ENCODE data around the gene SELENOT. TPM values are rescaled to one million over a fixed set of nuclear protein-coding genes. Genes with fewer than 3 reads are reported as not detected.

SELENOT gene
- total and polyA plus RNA-seq, 2 of the 8 experiments (the other 6 are each of a cell fraction or from before 2014, with no cell fraction given), result 79.0 to 290 TPM

- WGBS, 2 experiments (ENCODE audit: extremely low coverage in 1 of 2, insufficient coverage in 1 of 2, insufficient read length in 1 of 2, insufficient replicate concordance in 2 of 2, low coverage in 1 of 2, low lambda C conversion rate in 2 of 2, missing lambda C conversion rate in 1 of 2), result 94% methylated on average over 2 of the region's 2 CpGs; no CpG with 5 or more reads in 1 of the 2 experiments
- H2AFZ ChIP-seq (ENCODE audit: low read length), result no peak overlapping the region
- H2BK5ac ChIP-seq (ENCODE audit: low read depth, low read length), result no peak overlapping the region
- H3K4me3 ChIP-seq (ENCODE audit: extremely low read depth in 1 of 4, insufficient read depth in 2 of 4, low read depth in 3 of 4, low read length in 4 of 4), result no peak overlapping the region
- H3K4me1 ChIP-seq (replicated peaks in 1 of 4; ENCODE audit: control insufficient read depth in 3 of 4, insufficient read depth in 4 of 4, low read length in 3 of 4), result no peaks in the 10 kb centered on the region
- CTCF ChIA-PET (ENCODE audit: partially characterized antibody), result interaction anchor here (0.8 to 0.9 kb wide), 2 partner anchors 21 to 73 kb away, joined by 3 read pairs; no protein-coding TSS in a partner anchor
- POLR2A ChIA-PET (ENCODE audit: partially characterized antibody), result interaction anchor here (1.1 to 4.7 kb wide), 2 partner anchors 10 to 13 kb away, joined by 3 to 27 read pairs; partner anchors contain the start of genes EIF2A and SERP1
- peaks cover 0 to 22% (median 10%) of the 10 kb centered on the region in 4 experiments; a peak in 5 of 8 replicates for H3K36me3 ChIP-seq (ENCODE audit: control insufficient read depth in 2 of 4, insufficient read depth in 4 of 4, low read length in 3 of 4)
- no peak for DNase-seq (ENCODE audit: low read depth in 1 of 2, low spot score in 2 of 2)
- H3K23ac ChIP-seq (ENCODE audit: insufficient read length), result no peak overlapping the region
- no peak overlapping the region for H3K27ac ChIP-seq (ENCODE audit: low read depth, low read length)
- no peaks in the 10 kb centered on the region for H3K79me1 ChIP-seq (ENCODE audit: low read depth, low read length)
- H3K18ac ChIP-seq (ENCODE audit: extremely low read depth, low read length), result no peak overlapping the region
- peaks cover 0 to 2% of the 10 kb centered on the region in 2 experiments for H4K20me1 ChIP-seq (replicated peaks in 1 of 2; ENCODE audit: control insufficient read depth in 1 of 2, insufficient read depth in 2 of 2, low read length in 2 of 2)
- H3K56ac ChIP-seq (replicated peaks; ENCODE audit: insufficient read length, low read depth, low read length), result no peak overlapping the region
- no peaks in the 10 kb centered on the region for H3K9me3 ChIP-seq (ENCODE audit: insufficient read depth in 2 of 2, low read depth in 1 of 2, low read length in 1 of 2)
- no peaks in the 10 kb centered on the region for H3K23me2 ChIP-seq (ENCODE audit: low read depth, low read length)
- H3K4ac ChIP-seq (replicated peaks; ENCODE audit: insufficient read length, low read depth, low read length), result no peak overlapping the region
- H3K4me2 ChIP-seq (ENCODE audit: insufficient read depth in 1 of 2, low read depth in 2 of 2, low read length in 2 of 2), result no peak overlapping the region
- no peak for FAIRE-seq
- H4K91ac ChIP-seq (replicated peaks; ENCODE audit: insufficient read length, low read length), result no peak overlapping the region
- no peak overlapping the region for H4K8ac ChIP-seq (ENCODE audit: extremely low read depth, insufficient read depth, low read length)
- H2BK12ac ChIP-seq (ENCODE audit: low read depth, low read length), result no peak overlapping the region
- no peak overlapping the region for H3K14ac ChIP-seq (ENCODE audit: insufficient read length)
- H2BK120ac ChIP-seq (replicated peaks; ENCODE audit: low read depth, low read length), result no peak overlapping the region
- H3K9ac ChIP-seq (replicated peaks in 1 of 4; ENCODE audit: extremely low read depth in 1 of 4, low read depth in 3 of 4, low read length in 3 of 4), result no peak overlapping the region
- H2BK15ac ChIP-seq (ENCODE audit: low read length), result no peak overlapping the region
- peaks cover 0 to 20% of the 10 kb centered on the region in 2 experiments; a peak in 2 of 4 replicates for H3K79me2 ChIP-seq (ENCODE audit: control insufficient read depth in 1 of 2, insufficient read depth in 2 of 2, low read length in 2 of 2)
- no peak overlapping the region for H2AK5ac ChIP-seq (ENCODE audit: low read depth, low read length)
- no peaks in the 10 kb centered on the region for H3K27me3 ChIP-seq (replicated peaks in 1 of 4; ENCODE audit: control insufficient read depth in 3 of 4, extremely low read depth in 1 of 4, insufficient read depth in 3 of 4, low read length in 3 of 4)
- H4K5ac ChIP-seq (ENCODE audit: insufficient read length, low read depth, low read length), result no peak overlapping the region
- no peak overlapping the region for H2BK20ac ChIP-seq (ENCODE audit: low read length)
- no peak for TF ChIP-seq EP300 (IDR thresholded peaks at IDR 0.05; ENCODE audit: borderline replicate concordance in 1 of 2, low read depth in 2 of 2, low read length in 2 of 2)
- TF ChIP-seq TAF1 (IDR thresholded peaks at IDR 0.05; ENCODE audit: low read depth, low read length), result no peak
- no peak for TF ChIP-seq HDAC2 (IDR thresholded peaks at IDR 0.05; ENCODE audit: borderline replicate concordance in 1 of 2, low read depth in 2 of 2, low read length in 2 of 2)
- no peak for TF ChIP-seq YY1 (IDR thresholded peaks at IDR 0.05; ENCODE audit: low read depth, low read length)
- TF ChIP-seq EZH2 (IDR thresholded peaks at IDR 0.05; ENCODE audit: low read depth, low read length, severe bottlenecking), result no peak
- TF ChIP-seq RBBP5 (IDR thresholded peaks at IDR 0.05; ENCODE audit: borderline replicate concordance, low read depth, low read length), result no peak
- no peak for TF ChIP-seq SAP30 (IDR thresholded peaks at IDR 0.05; ENCODE audit: insufficient read depth, insufficient replicate concordance, low read length)
- TF ChIP-seq SUZ12 (IDR thresholded peaks at IDR 0.05; ENCODE audit: low read length), result no peak
- no peak for TF ChIP-seq KDM4A (IDR thresholded peaks at IDR 0.05; ENCODE audit: low read depth, low read length, severe bottlenecking)
- TF ChIP-seq RFX5 (IDR thresholded peaks at IDR 0.05; ENCODE audit: borderline replicate concordance, low read depth, low read length), result no peak
- no peak for TF ChIP-seq POLR2A (IDR thresholded peaks at IDR 0.05; ENCODE audit: control extremely low read depth in 1 of 2, low read depth in 2 of 2, low read length in 2 of 2)
- no peak for TF ChIP-seq GTF2F1 (IDR thresholded peaks at IDR 0.05; ENCODE audit: borderline replicate concordance, low read depth, low read length)
These were observed 46.3 kb upstream of the SELENOT start for GRCh38 chr3:150556792-150557191.
